ENCODE results near the gene NF1.
"Not testable (repeated sequence)": the region's sequence is repeated elsewhere in the genome, so short reads cannot be mapped to it uniquely, and the experiment has no call there.

Gene NF1

DNA sequence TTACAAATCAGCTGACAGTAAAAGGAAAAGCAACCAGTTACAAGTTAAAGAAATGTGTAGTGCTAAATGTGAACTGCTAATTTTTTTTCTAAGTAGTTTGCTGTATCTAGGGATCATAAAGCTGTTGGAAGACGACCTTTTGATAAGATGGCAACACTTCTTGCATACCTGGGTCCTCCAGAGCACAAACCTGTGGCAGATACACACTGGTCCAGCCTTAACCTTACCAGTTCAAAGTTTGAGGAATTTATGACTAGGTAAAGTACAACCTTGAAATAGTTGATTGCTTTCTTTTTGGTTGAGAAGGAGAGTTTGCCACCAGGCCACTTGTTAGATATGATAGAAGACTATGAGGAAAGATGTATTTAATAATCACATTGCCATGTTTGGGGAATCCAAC is 166.8 kb downstream of the NF1 start:
- no peak for DNase-seq (ENCODE audit: low spot score)

DNA sequence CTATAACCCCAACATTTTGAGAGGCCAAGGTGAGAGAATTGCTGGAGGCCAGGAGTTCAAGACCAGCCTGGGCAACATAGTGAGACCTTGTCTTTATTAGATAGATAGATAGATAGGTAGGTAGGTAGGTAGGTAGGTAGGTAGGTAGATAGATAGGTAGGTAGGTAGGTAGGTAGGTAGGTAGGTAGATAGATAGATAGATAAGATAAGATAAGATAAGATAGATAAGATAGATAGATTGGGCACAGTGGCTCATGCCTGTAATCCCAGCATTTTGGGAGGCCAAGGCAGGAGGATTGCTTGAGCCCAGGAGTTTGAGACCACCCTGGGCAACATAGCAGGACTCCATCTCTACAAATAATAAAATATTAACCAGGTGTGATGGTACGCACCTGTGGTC is 168.1 kb downstream of the NF1 start:
- not testable (repeated sequence) for DNase-seq (ENCODE audit: low spot score)

DNA sequence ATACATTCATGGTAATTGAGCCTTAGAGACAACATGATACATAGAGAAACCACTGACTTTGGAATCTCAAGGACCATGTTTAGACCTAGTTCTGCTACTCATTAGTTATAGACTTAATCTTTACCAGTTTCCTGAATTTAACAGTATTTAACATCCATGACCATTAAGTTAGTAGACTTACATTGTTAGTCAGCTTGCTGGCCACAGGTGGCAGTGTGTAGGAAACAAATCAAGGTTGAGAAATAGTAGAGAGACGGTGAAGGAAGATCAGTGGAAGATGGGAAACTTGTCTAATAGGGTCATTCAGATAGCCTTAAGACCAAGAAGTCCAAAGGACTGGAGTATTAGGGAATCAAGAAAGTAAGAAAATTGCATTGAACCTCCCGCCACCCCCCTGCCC is 171.3 kb downstream of the NF1 start:
- peak; percentile 18 for DNase-seq (ENCODE audit: low spot score)

DNA sequence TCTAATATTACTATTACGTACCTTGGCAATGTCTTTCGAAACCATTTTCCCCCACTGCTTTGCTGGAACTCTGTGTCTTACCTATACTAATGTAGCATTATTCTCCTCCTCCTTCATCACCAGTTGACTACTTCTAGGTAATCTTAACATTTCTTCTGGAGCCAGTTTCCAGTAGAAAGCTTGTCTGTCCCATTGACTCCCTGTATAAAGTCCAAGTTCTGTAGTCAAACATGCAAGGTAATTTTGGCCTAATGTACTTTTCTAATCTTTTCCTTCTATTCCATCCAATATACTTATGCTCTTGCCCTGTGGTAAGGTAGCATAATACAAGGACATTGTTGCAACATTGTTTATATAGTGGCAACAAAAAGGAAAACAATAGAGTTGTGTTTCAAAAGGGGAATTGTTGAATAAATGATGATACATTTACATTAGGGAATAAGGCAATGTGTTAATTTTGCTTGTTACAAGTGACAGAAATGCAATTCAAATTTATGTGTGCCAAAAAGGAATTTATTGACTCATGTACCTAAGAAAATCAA is 174.3 kb downstream of the NF1 start:
- no peak for DNase-seq (ENCODE audit: low spot score)

DNA sequence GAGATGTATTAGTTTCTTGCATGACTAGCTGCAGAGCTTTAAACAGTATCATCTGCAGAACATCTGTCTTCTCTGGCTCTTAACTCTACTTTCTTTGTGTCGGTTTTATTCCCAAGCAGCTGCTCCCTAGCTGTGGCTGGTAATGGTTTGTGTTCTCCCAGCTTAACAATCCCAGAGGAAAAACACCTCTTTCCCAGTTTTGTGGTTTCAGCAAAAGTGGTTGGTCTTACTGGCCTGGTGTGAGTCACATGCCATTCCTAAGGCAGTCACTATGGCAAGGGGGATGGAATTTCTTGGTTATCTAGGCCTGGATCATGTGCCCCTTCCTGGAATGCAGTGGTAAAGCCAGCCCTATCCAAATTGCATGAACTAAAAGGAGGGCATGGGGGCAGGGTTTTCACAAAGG is 174.8 kb downstream of the NF1 start:
- no peak for DNase-seq (ENCODE audit: low spot score)

DNA sequence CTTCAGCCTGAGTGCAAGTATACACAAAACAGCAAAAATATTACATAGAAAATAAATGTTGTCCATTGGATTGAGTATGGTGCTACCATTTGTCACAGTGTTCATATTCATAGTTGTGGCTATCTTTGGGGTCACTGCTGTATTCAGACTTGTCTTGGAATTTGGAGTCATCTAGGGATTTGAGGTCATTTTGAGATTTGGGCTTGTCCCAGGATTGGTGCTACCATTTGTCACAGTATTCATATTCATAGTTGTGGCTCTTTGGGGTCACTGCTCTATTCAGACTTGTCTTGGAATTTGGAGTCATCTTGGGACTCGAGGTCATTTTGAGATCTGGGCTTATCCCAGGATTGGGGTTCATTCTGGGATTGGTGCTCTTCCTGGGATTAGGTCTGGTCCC is 177.5 kb downstream of the NF1 start:
- DNase-seq (ENCODE audit: low spot score): no peak

DNA sequence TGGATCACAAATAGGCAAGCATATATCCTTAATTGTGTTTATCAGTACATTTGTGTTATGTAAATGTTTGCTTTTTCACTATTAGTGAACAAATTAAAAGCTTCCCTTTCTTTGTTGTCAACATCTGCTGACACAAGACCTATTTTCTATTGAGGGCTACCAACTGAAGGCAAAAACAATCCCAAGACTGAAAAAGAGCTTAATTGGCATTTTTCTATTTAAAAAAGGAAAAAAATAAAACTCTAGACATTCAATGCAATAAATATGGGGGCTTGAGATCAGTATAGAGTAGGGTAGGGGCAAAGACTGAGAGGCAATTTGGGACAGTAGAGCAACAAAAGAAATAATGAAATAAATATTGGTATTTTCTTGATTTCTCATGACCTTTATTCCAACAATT is 178.0 kb downstream of the NF1 start:
- DNase-seq (ENCODE audit: low spot score): no peak

DNA sequence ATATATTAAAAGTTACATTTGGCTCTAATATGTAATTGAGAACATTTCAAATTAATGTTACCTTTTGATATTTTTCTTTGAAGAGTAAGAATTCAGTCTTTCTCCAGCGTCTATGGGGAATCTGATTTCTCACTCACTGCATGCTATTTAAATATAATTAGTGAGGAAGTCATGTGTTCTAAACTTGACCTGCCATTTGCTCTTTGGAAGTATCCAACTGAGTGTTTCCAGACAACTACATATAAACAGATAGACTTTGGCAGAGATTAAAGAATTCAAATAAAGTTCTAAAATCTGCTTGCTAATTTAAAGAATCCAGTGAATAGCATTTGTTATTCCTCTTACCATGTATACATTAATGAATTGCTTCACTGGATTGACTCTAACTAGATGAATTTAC is 178.7 kb downstream of the NF1 start:
- DNase-seq (ENCODE audit: low spot score): no peak

DNA sequence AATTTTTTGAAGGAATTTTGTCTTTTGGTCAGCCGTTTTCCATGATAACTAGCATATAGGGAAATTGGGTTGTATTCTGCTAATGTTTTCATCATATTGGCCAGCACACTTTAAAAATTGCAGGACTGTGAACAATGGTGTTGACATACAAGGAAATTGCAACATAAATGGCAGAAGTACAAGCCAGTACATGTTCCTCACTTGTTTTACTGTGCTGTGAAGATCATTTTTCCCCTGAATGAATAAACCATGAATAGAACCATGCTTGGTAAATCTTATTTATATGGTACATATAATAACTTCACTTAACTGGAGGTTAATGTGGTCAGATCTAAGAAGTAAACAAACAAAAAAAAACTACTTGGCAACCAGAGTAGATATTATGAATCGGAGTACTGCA is 179.5 kb downstream of the NF1 start:
- no peak for DNase-seq (ENCODE audit: low spot score)

DNA sequence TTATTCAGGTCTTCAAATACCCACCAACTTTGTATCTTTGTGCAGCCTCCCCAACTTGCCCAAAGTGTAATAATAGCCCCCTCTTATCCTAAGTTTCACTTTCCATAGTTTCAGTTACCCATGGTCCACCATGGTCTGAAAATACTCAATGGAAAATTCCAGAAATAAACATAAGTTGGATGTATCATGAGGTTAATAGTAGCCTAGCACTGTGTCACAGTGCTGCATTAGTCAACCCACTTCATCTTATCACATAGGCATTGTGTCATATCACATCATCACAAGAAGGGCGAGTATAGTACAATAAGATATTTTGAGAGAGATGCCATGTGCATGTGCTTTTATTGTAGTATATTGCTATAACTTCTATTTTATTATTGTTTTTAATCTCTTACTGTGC is 180.3 kb downstream of the NF1 start:
- no peak for DNase-seq (ENCODE audit: low spot score)

DNA sequence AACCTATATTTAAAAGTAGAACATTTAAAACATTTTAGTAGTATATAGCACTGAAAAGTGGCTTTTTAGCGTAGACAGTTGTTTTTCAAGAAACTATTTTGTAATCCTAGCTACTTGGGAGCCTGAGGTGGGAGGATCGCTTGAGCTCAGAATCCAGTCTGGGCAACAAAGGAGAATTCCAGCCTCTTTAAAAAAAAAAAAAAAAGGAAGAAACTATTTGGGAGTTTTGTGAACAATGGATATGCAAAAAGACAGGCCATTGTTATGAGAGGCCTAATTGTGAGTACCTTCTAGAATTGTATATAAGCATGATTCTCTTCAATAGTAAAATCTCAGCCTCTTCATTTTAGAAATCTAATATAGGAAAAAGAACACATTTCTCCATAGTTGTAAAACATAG is 184.6 kb downstream of the NF1 start:
- DNase-seq (ENCODE audit: low spot score): no peak

DNA sequence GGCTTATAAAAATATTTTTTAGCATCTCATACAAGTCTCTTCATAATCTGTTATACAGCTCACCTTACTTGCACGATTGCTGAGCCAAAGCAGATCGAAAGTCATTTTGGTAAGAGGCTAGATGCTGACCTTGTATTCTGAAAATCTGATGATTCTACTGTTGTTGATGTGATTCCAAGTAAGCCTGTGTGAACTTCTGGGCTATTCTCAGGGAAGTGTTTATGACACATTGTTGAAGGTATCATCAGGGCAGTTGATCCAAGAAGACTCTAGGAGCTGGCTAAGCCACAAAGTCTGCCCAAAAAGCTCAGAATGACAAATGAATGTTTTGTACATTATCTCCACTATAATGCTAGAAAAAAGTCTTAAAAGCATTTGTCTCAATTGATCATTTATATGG is 186.3 kb downstream of the NF1 start:
- no peak for DNase-seq (ENCODE audit: low spot score)

DNA sequence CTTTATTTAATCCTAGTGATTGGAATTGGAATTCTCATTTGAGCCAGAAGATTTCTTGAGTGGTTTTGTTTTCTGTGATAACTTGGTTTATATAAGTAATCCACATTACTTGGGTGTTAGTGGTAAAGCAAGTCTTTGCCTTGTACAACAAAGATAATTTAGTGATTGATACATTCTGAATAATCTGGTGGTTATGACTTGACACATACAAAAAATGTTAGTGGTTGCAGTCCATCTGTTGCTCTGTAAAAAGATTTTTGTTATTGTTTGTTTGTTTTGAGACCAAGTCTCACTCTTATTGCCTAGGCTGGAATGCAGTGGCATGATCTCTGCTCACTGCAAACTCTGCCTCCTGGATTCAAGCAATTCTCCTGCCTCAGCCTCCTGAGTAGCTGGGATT is 189.1 kb downstream of the NF1 start:
- no peak for DNase-seq (ENCODE audit: low spot score)

DNA sequence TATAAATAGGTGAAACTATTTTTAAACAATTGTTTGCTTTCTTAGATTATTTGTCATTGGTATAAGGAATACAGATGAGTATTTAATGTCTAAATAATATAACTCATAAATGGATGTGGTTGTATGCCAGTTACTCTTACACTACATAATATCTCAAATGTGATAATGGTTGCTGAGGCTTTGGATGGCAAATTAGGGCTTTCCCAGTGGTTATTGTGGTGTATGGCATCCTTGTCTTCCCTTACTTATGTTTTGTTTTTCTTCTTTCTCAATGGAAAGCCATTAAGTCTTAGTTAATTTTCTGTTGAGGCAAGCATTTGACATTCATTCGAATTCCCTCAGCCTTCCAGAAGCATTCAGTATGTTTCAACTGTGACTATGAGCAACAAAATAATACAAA is 191.8 kb downstream of the NF1 start:
- DNase-seq (ENCODE audit: low spot score): no peak

DNA sequence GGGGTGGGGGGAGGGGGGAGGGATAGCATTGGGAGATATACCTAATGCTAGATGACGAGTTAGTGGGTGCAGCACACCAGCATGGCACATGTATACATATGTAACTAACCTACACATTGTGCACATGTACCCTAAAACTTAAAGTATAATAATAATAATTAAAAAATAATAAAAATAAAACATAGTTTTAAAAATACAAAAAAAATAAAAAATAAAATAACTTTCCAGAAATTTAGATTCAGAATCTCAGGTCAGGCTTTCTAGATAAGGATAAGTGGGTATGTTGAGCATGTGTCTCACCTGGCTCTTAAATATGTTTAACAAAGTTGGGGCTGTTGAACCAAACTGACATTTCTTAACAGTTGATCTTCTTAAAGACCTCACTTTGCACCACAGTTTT is 193.2 kb downstream of the NF1 start:
- not testable (repeated sequence) for DNase-seq (ENCODE audit: low spot score)

DNA sequence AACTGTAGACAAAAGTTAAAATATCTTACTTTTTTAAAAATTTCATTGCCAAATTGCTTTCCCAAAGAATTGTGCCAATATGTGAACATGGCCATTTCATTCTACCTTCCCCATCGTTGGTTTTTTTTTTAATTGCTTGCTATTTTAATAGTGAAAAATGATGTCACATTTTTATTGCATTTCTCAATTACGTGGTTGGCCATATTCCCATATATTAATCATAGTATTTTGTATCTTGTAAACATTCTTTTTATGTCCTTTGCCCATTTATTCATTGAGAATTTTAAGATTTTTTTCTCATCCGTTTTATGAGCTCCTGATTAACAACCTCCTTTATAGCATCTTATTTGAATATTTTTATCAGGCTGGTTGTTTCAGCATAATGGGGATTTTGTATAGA is 195.0 kb downstream of the NF1 start:
- no peak for DNase-seq (ENCODE audit: low spot score)

DNA sequence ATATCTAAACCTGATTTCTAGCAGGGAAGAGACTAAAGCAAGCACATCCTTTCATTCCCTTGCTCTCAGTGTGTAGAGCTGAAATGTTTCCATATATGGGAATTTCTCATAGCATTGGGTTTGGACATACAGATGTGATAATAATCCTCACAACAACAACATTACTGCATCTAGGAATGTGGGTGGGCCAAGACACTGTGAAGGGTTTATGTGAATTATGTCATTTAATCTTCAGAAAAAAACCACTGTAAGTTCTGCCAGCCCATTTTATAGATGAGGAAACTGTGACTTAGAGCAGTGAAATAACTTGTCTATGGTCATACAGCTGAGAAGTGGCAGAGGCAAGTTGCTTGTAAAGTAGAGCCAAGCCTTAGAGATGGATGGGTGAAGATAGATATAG is 197.0 kb downstream of the NF1 start:
- DNase-seq (ENCODE audit: low spot score): no peak

DNA sequence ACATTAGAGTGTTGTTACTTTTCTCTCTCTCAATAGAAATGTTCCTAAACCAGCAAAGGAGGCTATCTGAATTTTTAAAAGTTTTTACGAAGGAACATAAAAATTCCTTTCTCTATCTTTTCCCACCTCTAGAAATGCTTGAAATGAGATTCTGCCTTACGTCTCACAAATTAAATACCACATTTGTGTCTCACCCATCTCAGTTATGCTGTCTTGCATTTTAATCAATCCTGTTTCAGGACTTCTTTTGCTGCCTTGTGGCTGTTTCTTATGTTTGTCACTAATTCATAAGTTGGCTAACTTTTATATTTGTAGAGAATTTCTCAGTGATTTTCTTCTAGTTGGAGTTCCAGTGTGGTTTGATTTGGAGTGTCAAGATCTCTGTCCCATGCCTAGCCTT is 198.8 kb downstream of the NF1 start:
- DNase-seq (ENCODE audit: low spot score): no peak

DNA sequence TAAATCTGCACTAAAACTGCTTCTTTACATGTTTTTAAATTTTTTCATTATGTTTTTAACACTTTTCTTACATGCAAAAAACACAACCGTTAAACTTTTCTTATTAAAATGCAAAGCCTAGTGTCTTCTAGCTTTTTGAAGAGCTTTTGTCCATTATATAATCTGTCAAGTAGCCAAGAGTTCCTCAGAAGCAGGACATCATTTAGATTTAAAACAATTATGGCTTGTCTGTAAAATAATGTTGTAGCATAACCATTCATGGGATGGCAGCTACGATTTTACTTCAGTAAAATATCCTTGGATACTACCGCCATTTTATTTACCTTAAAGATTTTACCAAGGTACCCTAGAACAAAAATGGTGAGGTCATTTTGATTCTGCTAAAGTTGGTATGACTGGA is 199.5 kb downstream of the NF1 start:
- no peak for DNase-seq (ENCODE audit: low spot score)

DNA sequence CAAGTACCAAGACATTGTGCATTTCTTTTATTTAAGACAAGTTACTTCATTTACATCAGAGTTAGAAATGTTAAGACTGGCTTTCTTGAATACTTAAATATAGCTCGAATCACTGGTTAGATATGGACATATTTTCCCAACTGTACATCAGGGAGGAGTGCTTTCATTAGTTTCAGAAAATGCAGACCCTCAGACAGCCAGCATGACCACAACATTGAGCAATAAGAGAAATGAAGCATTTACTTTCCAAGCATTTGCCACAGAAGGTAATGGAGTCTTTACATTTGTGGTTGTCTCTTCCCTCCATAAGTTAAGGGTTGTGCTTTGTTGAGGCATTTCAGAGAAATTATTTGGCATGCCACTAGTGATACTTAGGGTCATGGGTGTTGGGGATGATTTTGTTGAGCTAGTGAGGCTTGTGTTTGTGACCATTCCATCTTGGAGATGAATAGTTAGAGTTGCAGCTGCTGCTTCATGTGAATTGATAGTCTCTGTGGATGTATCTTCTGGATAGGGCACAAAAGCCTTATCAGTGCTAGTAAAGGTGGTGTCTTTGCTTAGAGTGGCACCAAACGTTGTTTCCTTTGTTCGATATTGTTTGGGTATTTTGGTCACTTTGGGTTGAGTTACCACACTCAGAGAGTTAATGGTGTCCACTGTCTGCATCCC is 200.2 kb downstream of the NF1 start:
- DNase-seq (ENCODE audit: low spot score): no peak

DNA sequence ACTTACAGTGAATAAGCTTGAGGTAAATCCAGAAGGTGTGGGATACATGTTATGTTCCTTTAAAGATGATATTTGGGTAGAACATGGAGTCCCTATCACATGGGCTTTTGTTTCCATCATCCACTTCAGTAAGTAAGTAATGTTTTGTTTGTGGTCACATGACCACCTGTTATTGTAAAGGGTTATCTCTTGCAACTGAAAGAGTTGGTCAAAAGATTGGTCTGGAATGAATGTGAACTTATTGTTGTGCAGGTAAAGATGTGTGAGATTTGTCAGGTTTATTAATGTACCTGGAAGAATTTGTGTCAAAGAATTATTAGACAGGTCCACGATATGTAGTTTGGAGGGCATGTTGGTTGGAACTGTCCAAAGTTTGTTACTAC is 200.7 kb downstream of the NF1 start:
- no peak for DNase-seq (ENCODE audit: low spot score)

DNA sequence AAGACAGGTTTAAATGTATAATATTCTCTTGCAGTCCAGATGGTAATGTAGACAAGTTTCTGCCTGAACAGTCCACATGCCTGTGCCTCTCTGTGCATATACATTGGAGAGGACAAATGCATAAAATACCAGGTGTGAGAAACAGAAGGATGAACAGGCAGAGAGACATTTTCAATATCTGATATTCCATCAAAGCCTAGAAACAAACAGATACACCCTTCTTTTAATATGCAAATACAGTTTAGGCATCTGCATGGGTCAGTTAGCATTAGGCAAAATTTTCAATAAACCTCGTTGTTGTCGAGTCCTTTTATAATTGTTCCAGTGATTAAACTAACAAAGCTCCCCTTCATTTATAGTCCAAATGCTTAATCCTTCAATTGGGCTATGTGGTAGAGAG is 201.4 kb downstream of the NF1 start:
- DNase-seq (ENCODE audit: low spot score): no peak

DNA sequence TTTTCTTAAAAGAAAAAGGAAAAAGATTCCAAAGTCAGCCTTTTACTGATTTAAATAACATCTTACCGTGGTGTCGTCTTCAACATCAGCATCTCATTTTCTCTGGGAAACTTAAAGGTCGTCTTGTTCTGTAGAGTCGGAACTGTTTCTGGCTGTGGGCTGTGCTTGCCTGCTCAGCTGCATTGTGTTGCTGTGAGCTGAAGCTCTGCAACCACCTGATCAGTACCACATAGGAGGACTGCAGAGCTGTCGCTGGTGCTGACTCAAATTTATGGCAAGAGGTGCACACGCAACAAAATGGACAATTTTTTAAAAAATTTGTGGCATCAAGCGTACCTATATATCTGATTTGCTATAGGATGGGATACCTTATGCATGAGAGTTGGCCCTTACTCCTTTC is 202.3 kb downstream of the NF1 start, which contains the start of gene OMG:
Gene OMG (minus strand): TSS at position 150 of the 400 bp plus-strand sequence. CDS start 908 bp downstream, outside the sequence.
- DNase-seq (ENCODE audit: low spot score): no peak

DNA sequence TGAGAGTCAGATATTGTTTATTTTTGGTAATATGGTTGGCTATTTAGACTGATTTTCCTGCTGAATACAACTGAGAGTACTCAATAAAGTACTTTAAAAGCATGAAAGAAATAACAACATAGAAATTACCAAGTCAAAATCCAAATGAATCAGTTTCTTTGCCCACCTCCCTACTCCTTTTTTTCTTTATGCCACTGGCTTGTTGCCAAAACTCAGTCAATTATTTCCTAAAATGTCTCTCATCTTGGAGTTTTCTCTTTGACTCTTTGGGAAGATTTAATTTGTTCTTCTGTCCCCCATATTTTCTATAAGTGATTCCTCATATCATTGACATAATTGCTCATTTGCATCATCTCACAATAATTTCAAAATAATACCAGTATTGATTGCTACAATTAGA is 204.8 kb downstream of the NF1 start:
- no peak for DNase-seq (ENCODE audit: low spot score)
